Measurements from ENCODE around the gene DHRS13.

DHRS13 gene, protein sequence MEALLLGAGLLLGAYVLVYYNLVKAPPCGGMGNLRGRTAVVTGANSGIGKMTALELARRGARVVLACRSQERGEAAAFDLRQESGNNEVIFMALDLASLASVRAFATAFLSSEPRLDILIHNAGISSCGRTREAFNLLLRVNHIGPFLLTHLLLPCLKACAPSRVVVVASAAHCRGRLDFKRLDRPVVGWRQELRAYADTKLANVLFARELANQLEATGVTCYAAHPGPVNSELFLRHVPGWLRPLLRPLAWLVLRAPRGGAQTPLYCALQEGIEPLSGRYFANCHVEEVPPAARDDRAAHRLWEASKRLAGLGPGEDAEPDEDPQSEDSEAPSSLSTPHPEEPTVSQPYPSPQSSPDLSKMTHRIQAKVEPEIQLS

GRCh38 chr17:28902819-28903545 is at the start of gene DHRS13:
TSS of gene DHRS13 (minus strand) at chr17:28903079. CDS start at chr17:28902944, 135 bp downstream.
- H3K4me1 ChIP-seq (ENCODE audit: insufficient read depth, low read length) = peaks cover 34% of the 10 kb centered on the region
- H3K9ac ChIP-seq (ENCODE audit: low read depth, low read length) = peak within 1 kb of the TSS; percentile 88
- ATAC-seq (ENCODE audit: insufficient read depth, low read depth) (peak; percentile 91), DNase-seq (peak; percentile 89)
- TF ChIP-seq EZH2 (IDR thresholded peaks at IDR 0.05; ENCODE audit: borderline replicate concordance, low read depth, low read length, severe bottlenecking) (no peak), CTCF (IDR thresholded peaks at IDR 0.05; ENCODE audit: borderline replicate concordance, extremely low read depth, low read length, poor library complexity, severe bottlenecking) (peak; percentile 97)
- peaks cover 9% of the 10 kb centered on the region for H4K20me1 ChIP-seq (ENCODE audit: insufficient read depth, low read length)
- H3K9me3 ChIP-seq (ENCODE audit: insufficient read depth, low read length, severe bottlenecking) = no peaks in the 10 kb centered on the region
- peak within 1 kb of the TSS; percentile 89 for H2AFZ ChIP-seq (ENCODE audit: low read depth, low read length)
- no peaks in the 10 kb centered on the region for H3K27me3 ChIP-seq (ENCODE audit: insufficient read depth, low read length, poor library complexity)
- peak within 1 kb of the TSS; percentile 69 to 73 for H3K4me3 ChIP-seq (ENCODE audit: low read depth in 1 of 2, low read length in 2 of 2)
- peaks cover 41% of the 10 kb centered on the region for H3K36me3 ChIP-seq (ENCODE audit: insufficient read depth, low read length)
- H3K27ac ChIP-seq (ENCODE audit: low read length) = peak within 1 kb of the TSS; percentile 73
- peak within 1 kb of the TSS; percentile 86 for H3K4me2 ChIP-seq (ENCODE audit: insufficient read depth, low read length)
- H3K79me2 ChIP-seq (ENCODE audit: insufficient read depth, low read length) = peaks cover 19% of the 10 kb centered on the region

DNA sequence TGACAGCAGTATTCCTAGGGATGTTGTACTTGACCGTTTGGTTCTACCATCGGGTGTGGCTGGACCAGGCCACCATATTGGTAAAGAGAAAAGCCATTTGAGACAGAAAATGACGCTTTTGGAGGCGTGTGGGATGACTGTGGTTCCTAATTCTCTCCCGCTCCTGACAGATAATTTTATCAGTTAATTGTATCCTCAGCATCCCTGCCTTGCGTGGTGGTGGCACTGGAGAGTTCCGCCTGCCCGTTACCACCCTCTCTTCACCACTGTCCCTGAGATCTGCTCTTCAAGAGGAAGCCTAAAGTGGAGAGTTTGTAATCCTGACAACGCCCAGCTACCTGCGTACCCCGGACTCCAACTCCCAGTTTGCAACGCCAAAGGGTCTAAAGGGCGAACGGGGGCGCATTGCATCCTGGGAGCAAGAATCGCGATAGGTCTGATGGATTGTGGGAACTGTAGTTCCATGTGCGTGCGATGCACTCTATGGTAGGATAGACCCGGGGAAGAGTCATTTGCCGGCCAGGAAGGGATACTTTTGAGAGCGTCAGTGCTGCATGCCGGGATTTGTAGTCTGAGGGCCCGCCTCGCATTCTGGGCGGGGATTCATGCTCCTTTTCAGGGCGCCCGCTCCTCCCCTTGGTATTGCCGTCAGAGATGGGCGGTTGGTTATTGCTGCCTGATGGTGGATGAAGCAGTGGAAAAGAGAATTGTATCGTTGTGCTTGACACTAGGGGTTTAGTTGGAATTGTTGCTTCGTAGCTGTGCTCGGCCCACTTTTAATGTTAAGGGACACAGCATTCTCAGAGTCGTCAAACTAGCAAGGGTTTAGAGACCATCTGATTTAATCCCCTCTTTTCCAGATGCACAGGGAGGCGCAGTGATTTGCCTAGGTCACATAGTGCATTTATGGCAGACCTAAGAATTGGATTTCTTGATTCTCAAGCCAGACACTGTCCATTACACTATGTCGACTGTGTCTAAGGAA is 49.4 kb upstream of the DHRS13 start:
- Histone ChIP-seq H3K9me3 (ENCODE audit: insufficient read depth, low read length, severe bottlenecking) (no peaks in the 10 kb centered on the region), H3K4me1 (ENCODE audit: insufficient read depth, low read length) (peaks cover 35% of the 10 kb centered on the region), H3K27me3 (ENCODE audit: insufficient read depth, low read length, poor library complexity) (no peaks in the 10 kb centered on the region), H3K27ac (ENCODE audit: low read length) (peak overlapping the region; percentile 95), H3K4me2 (ENCODE audit: insufficient read depth, low read length) (peak overlapping the region; percentile 68), H3K4me3 (ENCODE audit: low read depth in 1 of 2, low read length in 2 of 2) (peak overlapping the region; percentile 37 to 65), H3K36me3 (ENCODE audit: insufficient read depth, low read length) (peaks cover 23% of the 10 kb centered on the region), H2AFZ (ENCODE audit: low read depth, low read length) (peak overlapping the region; percentile 78), H3K9ac (ENCODE audit: low read depth, low read length) (peak overlapping the region; percentile 67), H4K20me1 (ENCODE audit: insufficient read depth, low read length) (peaks cover 24% of the 10 kb centered on the region), H3K79me2 (ENCODE audit: insufficient read depth, low read length) (peaks cover 40% of the 10 kb centered on the region)
- DNase-seq = peak; percentile 98
- peak; percentile 80 for ATAC-seq (ENCODE audit: insufficient read depth, low read depth)
- TF ChIP-seq EZH2 (IDR thresholded peaks at IDR 0.05; ENCODE audit: borderline replicate concordance, low read depth, low read length, severe bottlenecking) (no peak), CTCF (IDR thresholded peaks at IDR 0.05; ENCODE audit: borderline replicate concordance, extremely low read depth, low read length, poor library complexity, severe bottlenecking) (no peak)

DNA sequence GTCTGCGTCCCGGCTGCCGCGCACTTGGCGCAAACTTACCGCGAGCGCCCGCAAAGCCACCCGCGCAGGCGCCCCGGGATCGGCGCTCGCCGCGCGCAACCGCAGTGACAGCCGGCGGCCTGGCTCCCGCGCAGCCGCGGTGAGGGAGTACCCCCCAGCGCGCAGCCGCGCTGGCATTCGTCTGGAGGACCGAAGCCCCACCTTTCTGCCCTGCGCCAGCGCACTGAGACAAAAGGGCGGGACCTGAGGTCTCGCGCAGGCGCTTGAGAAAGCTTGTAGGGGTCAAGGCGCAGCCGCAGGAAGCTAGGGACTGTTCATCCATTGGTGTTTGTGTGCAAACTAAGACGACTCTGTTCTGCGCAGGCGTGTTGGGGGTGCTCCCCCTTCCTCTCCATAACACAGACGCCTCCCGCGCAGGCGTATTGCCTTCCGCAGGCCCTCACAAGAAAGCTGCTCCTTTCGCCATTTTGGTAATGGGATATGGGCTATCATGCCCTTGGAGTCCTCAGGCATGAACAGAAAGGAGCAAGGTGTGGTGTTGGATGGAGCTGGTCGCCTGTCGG is 48.6 kb upstream of the DHRS13 start, which contains the start of gene PHF12:
TSS of gene PHF12 (minus strand) at position 91 of the 563 bp plus-strand sequence. CDS start 558 bp downstream, outside the sequence.
- Histone ChIP-seq H3K27ac (ENCODE audit: low read length) (peak within 1 kb of the TSS; percentile 95), H3K36me3 (ENCODE audit: insufficient read depth, low read length) (peaks cover 28% of the 10 kb centered on the region), H4K20me1 (ENCODE audit: insufficient read depth, low read length) (peaks cover 30% of the 10 kb centered on the region), H2AFZ (ENCODE audit: low read depth, low read length) (peak within 1 kb of the TSS; percentile 78), H3K4me3 (ENCODE audit: low read depth in 1 of 2, low read length in 2 of 2) (peak within 1 kb of the TSS; percentile 80 to 81), H3K4me1 (ENCODE audit: insufficient read depth, low read length) (peaks cover 40% of the 10 kb centered on the region), H3K4me2 (ENCODE audit: insufficient read depth, low read length) (peak within 1 kb of the TSS; percentile 91), H3K27me3 (ENCODE audit: insufficient read depth, low read length, poor library complexity) (no peaks in the 10 kb centered on the region), H3K9me3 (ENCODE audit: insufficient read depth, low read length, severe bottlenecking) (no peaks in the 10 kb centered on the region), H3K79me2 (ENCODE audit: insufficient read depth, low read length) (peaks cover 47% of the 10 kb centered on the region), H3K9ac (ENCODE audit: low read depth, low read length) (peak within 1 kb of the TSS; percentile 77)
- peak; percentile 69 for ATAC-seq (ENCODE audit: insufficient read depth, low read depth)
- DNase-seq = peak; percentile 100
- no peak for TF ChIP-seq EZH2 (IDR thresholded peaks at IDR 0.05; ENCODE audit: borderline replicate concordance, low read depth, low read length, severe bottlenecking)
- no peak for TF ChIP-seq CTCF (IDR thresholded peaks at IDR 0.05; ENCODE audit: borderline replicate concordance, extremely low read depth, low read length, poor library complexity, severe bottlenecking)

Data from DND-41 (cell line).